Islet of Langerhans (tissue), 1 donor: ENCODE data around the gene PHKG2.

Experiments used
- FAIRE-seq: peaks from one replicate; lab custom pipeline; 2011; peaks lifted over from hg19 to GRCh38; lab: Jason Lieb, UNC

The PHKG2 gene

DNA sequence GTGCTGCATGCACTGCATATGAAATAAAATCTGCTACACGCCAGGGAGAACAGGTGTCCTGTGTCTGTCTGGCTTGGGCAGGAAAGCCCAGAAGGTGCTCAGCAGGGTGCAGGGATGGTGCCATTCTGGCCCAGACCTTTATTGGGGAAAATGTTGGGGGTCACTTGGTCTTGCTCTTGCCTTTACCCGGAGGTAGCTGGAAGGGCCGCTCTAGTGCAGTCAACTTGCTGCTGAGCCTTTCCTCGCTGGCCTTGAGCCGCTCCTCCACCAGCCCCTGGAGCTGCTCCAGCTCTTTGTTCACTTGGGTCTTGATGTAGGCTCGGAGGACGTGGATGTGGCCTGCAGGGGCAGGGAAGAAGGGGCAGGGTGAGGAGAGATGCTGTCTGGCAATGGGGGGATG is 9.1 kb downstream of the PHKG2 start:
- no peak for FAIRE-seq

DNA sequence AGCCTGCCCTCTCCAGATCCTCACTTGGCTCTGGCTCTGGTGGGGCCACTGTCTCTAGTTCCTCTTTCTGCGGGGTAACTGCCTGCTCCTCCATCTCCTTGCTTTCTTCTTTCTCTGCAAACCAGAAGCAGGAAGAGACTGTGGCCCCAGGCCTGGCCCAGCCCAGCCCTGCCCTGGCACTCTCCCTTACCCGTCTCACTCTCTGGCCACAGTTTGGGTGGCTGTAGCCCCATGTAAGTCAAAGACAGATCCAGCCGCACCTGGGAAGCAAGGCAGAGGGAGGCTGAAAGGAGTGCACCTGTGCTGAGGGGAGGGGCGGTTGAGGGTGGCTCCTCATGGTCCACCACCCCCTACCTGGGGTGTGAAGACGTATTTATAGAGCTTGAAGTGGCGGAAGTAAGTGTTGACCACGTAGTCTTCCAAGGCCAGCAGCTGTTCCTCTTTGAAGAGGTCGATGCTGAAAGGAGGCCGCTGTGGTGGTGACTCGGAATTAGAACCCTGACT is 10.8 kb downstream of the PHKG2 start:
- no peak for FAIRE-seq

DNA sequence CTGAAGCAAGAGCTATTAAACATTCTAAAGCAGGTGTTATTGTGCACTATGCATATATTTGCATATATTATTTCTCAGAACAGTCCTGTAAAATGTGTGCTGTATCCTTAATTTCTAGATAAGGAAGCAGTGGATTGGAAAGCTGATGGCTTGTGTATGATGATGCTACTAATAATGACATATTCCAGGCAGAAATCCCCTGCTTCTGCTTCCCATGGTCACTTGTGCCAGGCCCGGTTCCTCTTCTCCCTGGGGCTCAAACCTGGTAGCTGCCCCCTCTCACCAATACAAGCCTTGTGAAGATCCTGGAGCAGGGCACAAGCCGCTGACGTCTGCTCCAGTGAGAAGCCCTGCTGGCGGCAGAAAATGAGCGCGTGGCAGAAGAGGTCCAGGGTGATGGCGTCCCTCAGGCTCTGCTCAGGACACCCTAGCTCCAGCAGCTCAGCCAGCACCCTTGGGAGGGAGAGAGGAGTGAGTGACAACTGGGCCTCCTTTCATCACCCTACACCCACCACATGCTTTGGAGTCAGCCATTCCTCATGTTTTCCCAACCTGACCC is 11.9 kb downstream of the PHKG2 start:
- FAIRE-seq: no peak

DNA sequence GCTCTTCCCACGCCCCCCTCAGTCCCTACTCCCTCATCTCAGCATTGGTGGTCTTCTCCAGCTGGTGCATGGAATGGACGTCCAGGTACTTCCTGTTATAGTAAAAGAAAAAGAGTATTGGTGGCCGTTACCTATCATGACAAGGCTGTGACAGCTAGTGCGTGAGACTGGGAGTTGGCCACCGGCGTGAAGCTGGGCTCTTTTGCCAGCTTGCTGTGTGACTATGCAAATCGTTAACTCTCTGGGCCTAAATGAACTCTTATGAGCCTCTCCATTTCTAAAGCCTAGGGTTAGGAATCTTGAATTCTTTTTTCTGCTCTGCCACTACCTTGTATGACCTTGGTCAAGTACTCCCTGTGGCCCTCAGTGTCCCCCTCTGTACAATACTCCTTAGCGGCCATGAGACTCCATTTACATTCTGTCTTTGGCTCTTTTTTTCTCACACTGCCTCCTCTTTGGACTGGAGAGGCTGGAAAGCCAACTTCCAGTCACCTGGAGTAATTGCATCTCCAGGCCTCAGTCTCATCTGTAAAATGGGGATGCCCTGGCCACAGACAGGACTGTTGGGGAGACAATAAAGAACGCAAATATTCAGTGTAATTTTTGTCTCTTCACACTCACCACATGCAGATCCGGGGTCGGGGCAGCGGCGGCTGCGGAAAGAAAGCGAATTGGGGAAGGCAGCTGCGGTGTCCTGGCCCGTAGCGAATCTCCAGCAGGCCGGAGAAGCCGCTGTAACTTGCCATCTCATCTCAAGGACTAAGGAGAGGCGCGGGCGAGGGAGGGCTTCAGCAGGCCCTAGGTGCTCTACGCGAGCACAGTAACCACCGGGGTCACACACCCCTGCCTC is 12.6 kb downstream of the PHKG2 start:
- FAIRE-seq: no peak

DNA sequence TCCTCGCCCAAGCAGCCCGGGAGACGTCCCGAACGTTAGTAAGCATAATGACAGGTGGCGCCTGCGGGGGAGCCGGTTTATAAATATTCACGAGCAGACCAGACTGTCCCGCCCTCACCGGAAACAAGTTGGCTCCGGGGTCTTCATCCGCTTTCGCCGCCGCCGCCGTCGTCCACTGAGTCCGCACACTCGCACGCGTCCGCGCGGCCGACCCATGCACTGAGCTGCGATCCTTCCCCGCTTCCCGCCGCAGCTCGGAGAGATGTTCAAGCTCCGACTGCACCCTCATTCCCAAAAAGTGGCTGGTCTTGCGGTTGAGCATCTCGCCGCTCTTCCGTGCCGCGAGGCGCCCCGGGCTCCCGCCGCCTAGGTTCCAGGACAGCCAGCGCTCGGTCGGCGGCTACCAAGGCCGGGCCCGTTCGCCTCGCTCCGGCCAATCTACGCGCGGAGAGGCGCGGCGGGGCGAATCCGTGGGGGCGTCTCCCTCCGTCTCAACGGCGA is 13.3 kb downstream of the PHKG2 start:
- no peak for FAIRE-seq

DNA sequence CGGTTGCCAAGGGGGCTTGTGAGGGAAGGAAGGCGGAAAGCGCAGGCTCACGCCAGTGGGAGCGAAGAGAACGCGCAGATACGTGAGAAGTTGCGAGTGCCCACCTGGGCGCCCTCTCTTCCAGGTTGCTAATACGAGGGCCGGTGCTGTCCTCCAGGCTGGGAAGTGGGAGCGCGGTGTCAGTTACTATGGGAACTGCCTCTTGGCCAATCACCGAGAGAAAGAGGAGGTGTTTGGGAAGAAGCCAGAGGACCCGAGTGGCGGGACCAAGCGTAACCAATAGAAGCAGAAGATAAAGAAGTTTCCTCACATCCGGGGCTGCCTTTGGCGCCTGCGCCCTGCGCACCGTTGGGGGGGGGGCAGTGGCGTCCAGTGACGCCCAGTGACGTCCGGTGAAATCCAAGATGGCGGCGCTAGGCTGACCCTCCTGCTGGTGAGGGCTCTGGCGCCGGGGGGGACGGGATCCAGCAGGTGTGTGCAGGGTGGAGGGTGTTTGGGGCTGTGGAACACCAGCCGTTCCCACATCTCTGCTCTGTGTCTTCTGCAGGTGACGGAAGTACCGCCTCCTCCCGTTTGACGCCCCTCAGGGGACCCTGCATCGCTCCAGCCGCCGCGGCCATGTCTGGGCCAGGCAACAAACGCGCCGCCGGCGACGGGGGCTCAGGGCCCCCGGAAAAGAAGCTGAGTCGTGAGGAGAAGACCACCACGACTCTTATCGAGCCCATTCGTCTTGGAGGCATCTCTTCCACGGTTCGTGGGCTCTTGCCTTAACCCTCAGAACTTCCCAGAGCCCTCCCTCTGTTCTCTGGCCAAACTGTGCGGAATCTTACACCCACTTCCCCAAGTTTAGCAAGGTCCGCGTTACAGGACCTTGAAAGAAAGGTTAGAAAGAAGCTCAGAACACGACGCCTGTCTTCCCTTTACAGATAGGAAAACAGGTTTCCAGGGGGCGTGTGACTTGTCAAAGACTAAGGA is 14.0 kb downstream of the PHKG2 start, which contains the start of the genes CFAP119 and RNF40:
Gene CFAP119 (minus strand): TSS at position 135 of the 975 bp plus-strand sequence. CDS start 314 bp downstream, outside the sequence.
Gene RNF40 (plus strand): TSS at position 395 of the 975 bp plus-strand sequence. CDS start 224 bp downstream, at position 619.
- FAIRE-seq: peak; percentile 97

DNA sequence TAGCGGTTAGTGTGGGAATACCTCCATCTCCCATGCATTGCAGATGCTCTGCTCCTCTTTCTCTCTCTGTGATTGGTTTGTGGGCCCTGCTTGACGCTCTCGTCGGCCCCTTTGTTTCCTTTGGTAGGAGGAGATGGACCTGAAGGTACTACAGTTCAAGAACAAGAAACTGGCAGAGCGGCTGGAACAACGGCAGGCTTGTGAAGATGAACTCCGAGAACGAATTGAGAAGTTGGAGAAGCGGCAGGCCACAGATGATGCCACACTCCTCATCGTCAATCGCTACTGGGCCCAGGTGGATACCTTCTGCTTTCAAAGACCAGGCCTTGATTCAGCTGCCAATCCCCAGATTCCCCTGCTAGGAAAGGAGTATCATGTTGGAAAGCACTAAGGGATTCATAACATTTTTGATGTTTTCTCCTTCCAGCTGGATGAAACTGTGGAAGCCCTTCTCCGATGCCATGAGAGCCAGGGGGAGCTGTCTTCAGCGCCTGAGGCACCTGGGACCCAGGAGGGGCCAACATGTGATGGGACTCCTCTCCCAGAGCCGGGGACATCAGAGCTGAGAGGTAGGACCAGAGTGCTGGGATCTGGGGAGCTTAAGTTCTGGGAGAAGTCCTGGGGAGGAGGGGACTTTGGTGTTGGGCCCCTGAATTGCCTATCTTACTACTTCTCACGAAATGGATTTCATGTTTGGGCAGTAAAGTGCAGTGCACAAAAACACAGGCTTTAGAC is 14.9 kb downstream of the PHKG2 start:
- no peak for FAIRE-seq

DNA sequence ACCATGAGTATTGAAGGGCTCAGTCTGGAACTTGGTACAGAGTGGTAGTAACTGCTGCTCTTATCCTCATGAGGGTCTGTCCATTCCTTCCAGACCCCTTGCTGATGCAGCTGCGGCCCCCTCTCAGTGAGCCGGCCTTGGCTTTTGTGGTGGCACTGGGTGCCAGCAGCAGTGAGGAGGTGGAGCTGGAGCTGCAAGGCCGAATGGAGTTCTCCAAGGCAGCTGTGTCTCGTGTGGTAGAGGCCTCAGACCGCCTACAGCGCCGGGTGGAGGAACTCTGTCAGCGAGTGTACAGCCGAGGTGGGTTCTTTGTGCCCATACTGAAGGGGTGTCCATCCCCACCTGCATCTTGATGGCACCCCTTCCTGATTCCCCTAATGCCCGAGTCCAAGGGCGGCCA is 15.9 kb downstream of the PHKG2 start:
- no peak for FAIRE-seq

DNA sequence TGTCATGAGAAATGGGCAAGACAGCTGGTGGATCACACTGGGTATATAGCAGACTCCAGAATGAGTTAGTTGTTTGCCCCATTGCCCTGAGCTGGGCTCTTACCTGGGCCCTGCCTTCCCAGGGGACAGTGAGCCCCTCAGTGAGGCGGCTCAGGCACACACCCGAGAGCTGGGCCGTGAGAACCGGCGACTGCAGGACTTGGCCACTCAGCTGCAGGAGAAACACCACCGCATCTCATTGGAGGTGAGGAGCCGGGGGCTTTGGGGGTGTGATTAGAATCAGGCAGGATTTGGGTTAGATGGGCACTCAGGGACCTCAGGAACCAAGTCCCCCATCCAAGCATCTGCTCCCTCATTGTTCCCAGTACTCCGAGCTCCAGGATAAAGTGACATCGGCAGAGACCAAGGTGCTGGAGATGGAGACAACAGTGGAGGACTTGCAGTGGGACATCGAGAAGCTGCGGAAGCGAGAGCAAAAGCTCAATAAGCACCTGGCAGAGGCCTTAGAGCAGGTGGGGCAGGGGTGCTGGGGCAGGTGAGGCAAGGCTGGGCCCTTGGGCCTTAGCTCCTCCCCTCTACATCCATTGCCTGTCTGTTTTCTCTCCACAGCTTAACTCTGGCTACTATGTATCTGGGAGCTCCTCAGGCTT is 16.7 kb downstream of the PHKG2 start:
- FAIRE-seq: no peak

DNA sequence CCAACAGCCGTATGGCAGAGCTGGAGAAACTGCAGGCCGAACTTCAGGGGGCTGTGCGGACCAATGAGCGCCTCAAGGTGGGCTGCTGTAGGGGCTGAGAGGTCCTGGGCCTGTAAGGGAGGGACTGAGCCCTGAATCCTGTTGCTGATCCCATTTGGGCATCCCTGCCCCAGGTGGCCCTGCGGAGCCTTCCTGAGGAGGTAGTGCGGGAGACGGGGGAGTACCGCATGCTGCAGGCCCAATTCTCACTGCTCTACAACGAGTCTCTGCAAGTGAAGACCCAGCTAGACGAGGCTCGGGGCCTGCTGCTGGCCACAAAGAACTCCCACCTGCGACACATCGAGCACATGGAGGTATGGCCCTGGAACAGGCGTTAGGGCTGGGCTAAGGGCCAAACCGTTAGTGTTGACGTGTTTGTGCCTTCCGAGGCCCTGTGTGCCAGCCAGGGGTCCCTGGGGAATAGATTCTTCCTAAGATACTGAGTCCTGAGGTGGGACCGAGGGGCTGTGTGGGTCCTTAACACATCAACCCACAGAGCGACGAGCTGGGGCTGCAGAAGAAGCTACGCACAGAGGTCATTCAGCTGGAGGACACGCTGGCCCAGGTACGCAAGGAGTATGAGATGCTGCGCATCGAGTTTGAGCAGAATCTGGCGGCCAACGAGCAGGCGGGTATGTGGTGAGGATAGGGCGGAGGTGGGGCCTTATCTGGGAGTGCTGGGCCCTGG is 18.1 kb downstream of the PHKG2 start:
- no peak for FAIRE-seq

DNA sequence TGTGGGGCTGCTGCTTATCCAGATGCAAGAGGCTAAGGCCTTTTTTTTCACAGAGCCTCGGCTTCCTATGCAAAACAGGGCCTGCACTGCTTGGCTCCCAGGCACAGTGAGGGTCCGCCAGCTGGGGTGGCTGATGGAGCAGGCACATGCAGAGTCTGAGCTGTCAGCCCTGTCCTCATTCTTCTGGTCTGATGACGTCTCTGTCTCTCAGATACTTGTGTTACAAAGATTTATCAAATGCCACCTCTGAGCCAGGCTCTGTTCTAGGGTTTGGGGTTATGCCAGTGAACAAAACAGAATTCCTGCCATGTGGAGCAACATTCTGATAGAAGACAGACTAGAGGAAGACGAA is 18.7 kb downstream of the PHKG2 start:
- FAIRE-seq: no peak

DNA sequence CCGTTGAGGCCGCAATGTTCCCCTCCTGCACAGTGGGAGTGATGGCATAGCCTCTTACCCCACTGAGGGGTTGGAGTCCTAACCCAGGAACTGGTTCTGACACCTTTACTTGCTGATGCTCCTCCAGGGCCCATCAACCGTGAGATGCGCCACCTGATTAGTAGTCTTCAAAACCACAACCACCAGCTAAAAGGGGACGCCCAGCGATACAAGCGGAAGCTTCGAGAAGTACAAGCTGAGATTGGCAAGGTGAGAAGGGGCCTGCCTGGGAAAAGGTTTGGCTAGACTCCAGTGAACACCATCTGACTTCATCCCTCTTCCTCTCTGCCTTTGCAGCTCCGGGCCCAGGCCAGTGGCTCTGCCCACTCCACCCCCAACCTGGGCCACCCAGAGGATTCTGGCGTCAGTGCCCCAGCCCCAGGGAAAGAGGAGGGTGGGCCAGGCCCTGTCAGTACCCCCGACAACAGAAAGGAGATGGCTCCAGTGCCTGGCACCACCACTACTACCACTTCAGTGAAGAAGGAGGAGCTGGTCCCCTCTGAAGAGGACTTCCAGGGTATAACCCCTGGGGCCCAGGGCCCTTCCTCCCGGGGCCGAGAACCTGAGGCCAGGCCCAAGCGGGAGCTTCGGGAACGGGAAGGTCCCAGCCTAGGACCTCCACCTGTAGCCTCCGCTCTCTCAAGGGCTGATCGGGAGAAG is 19.7 kb downstream of the PHKG2 start:
- FAIRE-seq: no peak

DNA sequence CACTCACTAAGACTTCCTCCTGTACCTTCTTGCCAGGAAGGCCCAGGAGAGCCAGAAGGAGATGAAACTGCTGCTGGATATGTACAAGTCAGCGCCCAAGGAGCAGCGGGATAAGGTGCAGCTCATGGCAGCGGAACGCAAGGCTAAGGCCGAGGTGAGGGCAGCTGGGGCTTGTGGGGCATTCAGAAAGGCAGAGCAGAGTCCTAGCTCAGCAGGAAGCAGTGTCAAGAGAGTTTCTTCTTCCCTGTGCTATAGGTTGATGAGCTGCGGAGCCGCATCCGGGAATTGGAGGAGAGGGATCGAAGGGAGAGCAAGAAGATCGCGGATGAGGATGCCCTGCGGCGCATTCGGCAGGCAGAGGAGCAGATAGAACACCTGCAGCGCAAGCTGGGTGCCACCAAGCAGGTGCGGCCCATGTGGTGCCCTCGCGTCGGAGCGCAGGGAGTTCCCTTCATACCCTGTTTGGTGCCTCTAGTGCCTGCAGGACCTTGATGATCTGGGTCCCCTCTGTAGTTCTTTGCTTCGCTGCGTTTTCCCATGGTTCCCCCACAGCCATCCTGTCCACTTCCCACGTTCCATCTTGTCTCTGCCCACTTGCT is 20.5 kb downstream of the PHKG2 start:
- no peak for FAIRE-seq

DNA sequence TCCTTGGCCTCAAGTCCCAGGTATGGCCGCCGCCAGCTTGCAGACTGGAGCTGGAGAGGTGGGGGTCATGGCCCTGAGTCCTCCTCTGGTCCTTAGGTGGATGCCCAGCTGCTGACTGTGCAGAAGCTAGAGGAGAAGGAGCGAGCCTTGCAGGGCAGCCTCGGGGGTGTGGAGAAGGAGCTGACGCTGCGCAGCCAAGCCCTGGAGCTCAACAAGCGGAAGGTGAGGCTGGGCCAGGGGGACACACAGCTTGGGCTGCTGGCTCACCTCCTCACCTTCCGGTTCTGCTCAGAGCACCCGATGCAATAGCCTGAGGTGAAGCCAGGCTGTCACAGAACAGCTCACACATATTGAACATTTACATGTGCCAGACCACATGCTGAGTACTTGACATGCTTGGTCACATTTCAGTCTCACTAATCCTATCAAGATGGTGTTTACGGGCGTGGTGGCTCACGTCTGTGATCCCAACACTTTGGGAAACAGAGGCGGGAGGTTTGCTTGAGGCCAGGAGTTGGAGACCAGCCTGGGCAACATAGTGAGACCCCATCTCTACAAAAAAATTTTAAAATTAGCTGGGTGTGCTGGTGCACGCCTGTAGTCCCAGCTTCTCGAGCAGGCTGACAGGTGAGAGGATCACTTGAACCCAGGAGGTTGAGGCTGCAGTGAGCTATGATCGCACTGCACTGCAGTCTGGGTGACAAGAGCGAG is 21.3 kb downstream of the PHKG2 start:
- FAIRE-seq: no peak

DNA sequence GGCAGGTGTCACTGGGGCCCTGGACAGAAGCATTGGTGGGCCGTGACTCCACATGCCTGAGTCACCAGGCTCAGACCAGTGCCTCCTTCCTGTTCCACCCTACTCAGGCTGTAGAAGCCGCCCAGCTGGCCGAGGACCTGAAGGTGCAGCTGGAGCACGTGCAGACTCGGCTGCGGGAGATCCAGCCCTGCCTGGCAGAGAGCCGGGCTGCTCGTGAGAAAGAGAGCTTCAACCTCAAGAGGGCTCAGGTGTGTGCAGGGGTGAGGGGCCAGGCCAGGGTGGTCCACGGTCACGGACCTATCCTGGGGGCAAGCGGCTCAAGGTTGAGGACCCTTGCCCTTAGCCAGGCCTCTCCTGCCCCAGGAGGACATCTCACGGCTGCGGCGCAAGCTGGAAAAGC is 23.5 kb downstream of the PHKG2 start:
- no peak for FAIRE-seq

DNA sequence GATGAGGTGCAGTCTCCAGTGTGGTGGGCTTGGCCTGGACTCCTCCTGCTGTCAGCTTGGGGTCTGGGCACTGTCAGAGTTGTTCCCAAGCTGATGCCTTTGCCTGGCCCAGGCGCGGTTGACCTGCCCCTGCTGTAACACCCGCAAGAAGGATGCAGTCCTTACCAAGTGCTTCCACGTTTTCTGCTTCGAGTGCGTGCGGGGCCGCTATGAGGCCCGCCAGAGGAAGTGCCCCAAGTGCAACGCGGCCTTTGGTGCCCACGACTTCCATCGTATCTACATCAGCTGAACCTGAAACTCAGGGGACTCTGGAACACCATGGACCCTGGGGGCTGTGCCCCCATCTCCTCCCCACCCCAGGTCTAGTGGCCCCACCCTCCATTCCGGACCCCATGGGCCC is 25.6 kb downstream of the PHKG2 start:
- FAIRE-seq: no peak

DNA sequence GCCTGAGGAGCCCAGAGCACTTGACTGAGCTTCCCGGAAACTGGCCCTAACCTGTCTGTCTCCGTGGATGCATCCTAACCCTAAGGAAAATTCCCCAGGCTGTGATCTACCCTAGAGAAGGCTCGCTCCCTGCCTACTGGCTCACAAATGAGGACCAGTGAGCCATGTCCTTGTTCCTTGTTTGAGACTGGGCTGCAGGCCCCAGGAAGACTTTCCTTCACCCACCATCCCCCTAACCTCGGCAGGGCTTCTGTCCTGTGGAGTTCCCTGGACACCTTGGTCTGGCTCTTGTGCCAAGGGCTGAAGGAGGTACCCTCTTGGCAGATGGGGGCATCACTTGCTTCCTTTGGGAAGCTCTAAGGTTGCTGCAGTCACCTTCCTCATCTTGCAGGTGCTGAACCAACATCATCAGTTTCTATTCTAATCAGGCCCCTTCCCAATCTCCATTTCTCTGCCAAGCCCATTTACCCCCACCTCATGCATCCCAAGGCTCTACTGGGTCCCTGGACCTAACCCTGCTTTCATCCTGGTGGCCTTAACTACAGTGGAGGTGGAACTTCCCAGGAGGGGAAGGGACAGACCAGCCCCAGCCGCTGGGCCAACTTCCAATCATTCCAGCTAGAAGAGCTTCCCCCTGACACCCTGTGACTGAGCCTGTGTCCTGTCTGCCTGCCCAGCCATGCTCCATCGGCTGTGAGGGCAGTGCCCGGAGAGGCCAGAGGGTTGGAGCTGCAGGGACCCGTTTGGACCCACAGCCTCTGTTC is 26.3 kb downstream of the PHKG2 start:
- no peak for FAIRE-seq

DNA sequence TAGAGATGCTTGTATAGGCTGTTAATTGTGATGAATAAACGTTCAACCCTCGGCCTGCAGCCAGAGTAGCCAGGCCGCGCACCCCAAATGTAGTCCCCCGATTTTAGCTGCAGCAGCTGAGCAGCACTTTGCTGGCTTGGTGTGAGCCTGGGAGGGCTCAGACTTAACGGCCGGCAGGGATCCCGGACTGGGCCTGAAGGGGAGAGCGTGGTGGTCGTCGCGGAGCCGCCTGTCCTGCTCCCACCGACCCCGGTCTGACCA is 26.8 kb downstream of the PHKG2 start:
- no peak for FAIRE-seq
